ENCODE data around the gene SBF2. TPM values are rescaled to one million over a fixed set of nuclear protein-coding genes. Genes with fewer than 3 reads are reported as not detected.

SBF2 gene
- total and polyA plus RNA-seq, 2 of the 13 experiments (the other 11 are each of a cell fraction or from before 2014, with no cell fraction given), result 24.0 to 45.8 TPM

- TF ChIP-seq HNF1A (IDR thresholded peaks at IDR 0.05; ENCODE audit: low read depth), result no peak
- 0 out of 2 replicates have a peak, but pooled peaks have one; percentile 11 for TF ChIP-seq HNF1A (CRISPR knock-in tag; IDR thresholded peaks at IDR 0.05; ENCODE audit: borderline replicate concordance)
- TF ChIP-seq ZKSCAN5 (CRISPR knock-in tag; IDR thresholded peaks at IDR 0.05), result peak; percentile 8; the same call in 1 of the 2 replicates
- peak; percentile 75 for TF ChIP-seq BRD4 (CRISPR knock-in tag; IDR thresholded peaks at IDR 0.05)
- no peak for TF ChIP-seq PHF21A (CRISPR knock-in tag; IDR thresholded peaks at IDR 0.05)
- TF ChIP-seq ZBTB20 (CRISPR knock-in tag; IDR thresholded peaks at IDR 0.05; ENCODE audit: borderline replicate concordance, low read depth), result 0 out of 2 replicates have a peak, but pooled peaks have one; percentile 7
- 0 out of 2 replicates have a peak, but pooled peaks have one; percentile 7 for TF ChIP-seq ZMAT3 (CRISPR knock-in tag; conservative IDR thresholded peaks at IDR 0.05)
- TF ChIP-seq U2AF1 (optimal IDR thresholded peaks at IDR 0.05; ENCODE audit: low read depth, low read length), result peak; percentile 81
- peak; percentile 57; the same call in 1 of the 2 replicates for TF ChIP-seq ZSCAN31 (CRISPR knock-in tag; IDR thresholded peaks at IDR 0.05; ENCODE audit: low read depth)
- TF ChIP-seq HNF1B (CRISPR knock-in tag; IDR thresholded peaks at IDR 0.05), result 0 out of 2 replicates have a peak, but pooled peaks have one; percentile 26
- peak; percentile 5; the same call in 1 of the 2 replicates for TF ChIP-seq SALL1 (CRISPR knock-in tag; IDR thresholded peaks at IDR 0.05)
Observed at GRCh38 chr11:10308201-10308954, 14.4 kb upstream of the SBF2 start (continued).
